PFSK-1 (cell line): ENCODE data around the gene DGKH.

Experiments used
- FOXP2 ChIP-seq: optimal IDR thresholded peaks from 2 replicates; pipeline ENCODE3; 2011; ENCODE audit warnings: borderline replicate concordance, control low read depth, inconsistent platforms; ENCODE audit not compliant: insufficient read depth; ENCODE audit errors: extremely low read length, extremely low read depth
- POLR2AphosphoS5 ChIP-seq: IDR thresholded peaks from 2 replicates; pipeline ENCODE4 v1.6.1; 2012; ENCODE audit warnings: low read depth, mild to moderate bottlenecking, control low read depth, low read length, moderate library complexity
- REST ChIP-seq, 2 experiments: IDR thresholded peaks; 2 replicates each; pipeline versions ENCODE4 v1.6.1 to v1.8.0; 2011 to 2012; ENCODE audit warnings: low read depth in 2 of 2, low read length in 2 of 2, control low read depth in 1 of 2, inconsistent platforms in 1 of 2, mild to moderate bottlenecking in 1 of 2, moderate library complexity in 1 of 2; ENCODE audit not compliant: insufficient read depth in 1 of 2
- SIN3A ChIP-seq: IDR thresholded peaks from 2 replicates; pipeline ENCODE4 v1.6.1; 2012; ENCODE audit warnings: mild to moderate bottlenecking, low read length, moderate library complexity, borderline replicate concordance; ENCODE audit not compliant: insufficient read depth
- TAF1 ChIP-seq: IDR thresholded peaks from 2 replicates; pipeline ENCODE4 v1.6.1; 2012; ENCODE audit warnings: low read length, control low read depth, borderline replicate concordance; ENCODE audit not compliant: insufficient read depth

Gene DGKH

GRCh38 chr13:42246541-42246940 is 198.1 kb downstream of the DGKH start:
- TF ChIP-seq SIN3A = no peak
- TF ChIP-seq TAF1 = no peak
- TF ChIP-seq REST (IDR thresholded peaks at IDR 0.05; ENCODE audit: insufficient read depth in 1 of 2, low read depth in 2 of 2, low read length in 2 of 2) = no peak
- TF ChIP-seq FOXP2 = no peak
- TF ChIP-seq POLR2AphosphoS5 = no peak

GRCh38 chr13:42247883-42248282 is 199.4 kb downstream of the DGKH start:
- no peak for TF ChIP-seq TAF1
- TF ChIP-seq POLR2AphosphoS5 = no peak
- no peak for TF ChIP-seq FOXP2
- TF ChIP-seq SIN3A = no peak

- no peak for TF ChIP-seq SIN3A
- no peak for TF ChIP-seq REST (IDR thresholded peaks at IDR 0.05; ENCODE audit: insufficient read depth in 1 of 2, low read depth in 2 of 2, low read length in 2 of 2)
- TF ChIP-seq TAF1 = no peak
- TF ChIP-seq FOXP2 = no peak
- TF ChIP-seq POLR2AphosphoS5 = no peak
These were observed 207.4 kb downstream of the DGKH start for GRCh38 chr13:42255886-42256285.

GRCh38 chr13:42258747-42259146 is 210.3 kb downstream of the DGKH start:
- no peak for TF ChIP-seq TAF1
- no peak for TF ChIP-seq POLR2AphosphoS5
- no peak for TF ChIP-seq SIN3A
- TF ChIP-seq FOXP2 = no peak
- TF ChIP-seq REST (IDR thresholded peaks at IDR 0.05; ENCODE audit: insufficient read depth in 1 of 2, low read depth in 2 of 2, low read length in 2 of 2) = no peak

- TF ChIP-seq FOXP2 (no peak), SIN3A (no peak), POLR2AphosphoS5 (no peak), REST (IDR thresholded peaks at IDR 0.05; ENCODE audit: insufficient read depth in 1 of 2, low read depth in 2 of 2, low read length in 2 of 2) (no peak), TAF1 (no peak)
These were observed 211.1 kb downstream of the DGKH start for GRCh38 chr13:42259515-42259914.
